Hepatocyte (in vitro differentiated cells): ENCODE data around the gene ALOXE3. TPM values are rescaled to one million over a fixed set of nuclear protein-coding genes. Genes with fewer than 3 reads are reported as not detected.

Source experiments
- DNase-seq: peaks from one replicate; pipeline ENCODE4 v3.0.0-alpha.2; 2016; ENCODE audit warnings: low spot score
- H2AFZ ChIP-seq: fragments of 200-600 bp; sonication (generic); 2 replicates; pipeline ENCODE4 v1.6.0; 2016; ENCODE audit warnings: antibody characterized with exemption, mild to moderate bottlenecking
- H3K27ac ChIP-seq: fragments of 200-600 bp; sonication (generic); 2 replicates; pipeline ENCODE4 v1.5.1; 2016; ENCODE audit warnings: mild to moderate bottlenecking
- H3K27me3 ChIP-seq: fragments of 200-600 bp; sonication (generic); 2 replicates; pipeline ENCODE4 v1.6.1; 2016
- H3K36me3 ChIP-seq: fragments of 200-600 bp; sonication (generic); replicated peaks from 2 replicates; pipeline ENCODE4 v1.5.1; 2016; ENCODE audit warnings: low read depth; ENCODE audit not compliant: insufficient read depth
- H3K4me1 ChIP-seq: fragments of 200-600 bp; sonication (generic); 2 replicates; pipeline ENCODE4 v1.5.1; 2016; ENCODE audit warnings: mild to moderate bottlenecking, moderate library complexity; ENCODE audit not compliant: insufficient read depth
- H3K4me2 ChIP-seq: fragments of 200-600 bp; sonication (generic); 2 replicates; pipeline ENCODE4 v1.6.0; 2016
- H3K4me3 ChIP-seq: fragments of 200-600 bp; sonication (generic); 2 replicates; pipeline ENCODE4 v1.5.1; 2016; ENCODE audit warnings: mild to moderate bottlenecking
- H3K79me2 ChIP-seq: fragments of 200-600 bp; sonication (generic); 2 replicates; pipeline ENCODE4 v1.6.0; 2017; ENCODE audit warnings: mild to moderate bottlenecking
- H3K9me2 ChIP-seq: fragments of 200-600 bp; sonication (generic); replicated peaks from 2 replicates; pipeline ENCODE4 v1.6.0; 2017; ENCODE audit warnings: mild to moderate bottlenecking; ENCODE audit not compliant: insufficient read depth
- H3K9me3 ChIP-seq: fragments of 200-600 bp; sonication (generic); 2 replicates; pipeline ENCODE4 v1.5.1; 2016; ENCODE audit warnings: low read depth, mild to moderate bottlenecking
- H4K20me1 ChIP-seq: fragments of 200-600 bp; sonication (generic); 2 replicates; pipeline ENCODE4 v1.6.0; 2016; ENCODE audit warnings: mild to moderate bottlenecking; ENCODE audit not compliant: insufficient read depth, poor library complexity, severe bottlenecking
- CTCF ChIP-seq: fragments of 200-600 bp; sonication (generic); IDR thresholded peaks from 2 replicates; pipeline ENCODE4 v1.5.1; 2016; ENCODE audit warnings: antibody characterized with exemption, mild to moderate bottlenecking; ENCODE audit not compliant: poor library complexity
- EZH2 ChIP-seq: fragments of 200-600 bp; sonication (generic); IDR thresholded peaks from 2 replicates; pipeline ENCODE4 v1.6.1; 2016; ENCODE audit warnings: antibody characterized with exemption, mild to moderate bottlenecking, borderline replicate concordance
- EZH2phosphoT487 ChIP-seq: fragments of 200-600 bp; sonication (generic); IDR thresholded peaks from one replicate; pipeline ENCODE4 v1.6.1; 2018; ENCODE audit warnings: antibody characterized with exemption, mild to moderate bottlenecking, low read depth, moderate library complexity; ENCODE audit not compliant: unreplicated experiment, severe bottlenecking
- WGBS: methylation state at CpG from one replicate; pipeline ENCODE4 v1.1.6; 2016; ENCODE audit warnings: low lambda C conversion rate; ENCODE audit errors: missing lambda C conversion rate; 5-methylcytosine and 5-hydroxymethylcytosine counted together
- microRNA-seq: library from miRNA; unstranded; fragments of <30 nt; microRNA quantifications from one replicate; pipeline ENCODE4, GENCODE V29; 2017
- polyA plus RNA-seq: library from polyadenylated mRNA; unstranded; fragments of >200 nt; fragmentation: Nextera tagmentation; extraction: Ambion mirVana; gene quantifications from 2 replicates; pipeline ENCODE4 v1.2.1, GENCODE V29; 2016
- small RNA-seq: library from RNA; depleted of rRNA; stranded (forward); fragments of <200 nt; gene quantifications from one replicate; pipeline ENCODE3, GENCODE V24; 2014
- total RNA-seq: library from RNA; depleted of rRNA; stranded (reverse); fragments of >200 nt; gene quantifications from 2 replicates; pipeline ENCODE4 v1.2.3, GENCODE V29; 2014

The ALOXE3 gene
- total and polyA plus RNA-seq, 2 experiments from 2014 or later: 0.77 to 1.5 TPM

- no peak for TF ChIP-seq EZH2
- TF ChIP-seq EZH2phosphoT487: no peak
- TF ChIP-seq CTCF: no peak
- H3K4me2 ChIP-seq: no peak overlapping the region
- no peak overlapping the region for H3K27ac ChIP-seq
- H3K36me3 ChIP-seq: no peaks in the 10 kb centered on the region
- H3K79me2 ChIP-seq: no peaks in the 10 kb centered on the region
- H3K9me2 ChIP-seq: no peaks in the 10 kb centered on the region
- H2AFZ ChIP-seq: no peak overlapping the region
- no peaks in the 10 kb centered on the region for H3K4me1 ChIP-seq
- H3K27me3 ChIP-seq: no peaks in the 10 kb centered on the region
- no peaks in the 10 kb centered on the region for H4K20me1 ChIP-seq
- no peak overlapping the region for H3K4me3 ChIP-seq
- DNase-seq: no peak
- WGBS: 92% methylated on average over 11 of the region's 11 CpGs
- H3K9me3 ChIP-seq: no peaks in the 10 kb centered on the region
These were observed 71.9 kb downstream of the ALOXE3 start for GRCh38 chr17:8046306-8046928.

Small RNAs within 50 kb of the gene (microRNA-seq; reads per million reads assigned to microRNA genes)
- gene MIR4314 (not detected), gene MIR6883 (not detected)

Small RNAs within 50 kb of the gene (small RNA-seq; reads per million reads assigned to genes)
- not detected for gene MIR4314

Other genes starting within 250 kb of the ALOXE3 start
- 65.6 and 75.3 TPM in 2 replicates for gene CHD3, start 229.7 kb downstream of the ALOXE3 start, total RNA-seq
- gene CHD3, start 229.7 kb downstream of the ALOXE3 start, polyA plus RNA-seq: 41.2 and 49.4 TPM in 2 replicates
- 2.9 and 3.5 TPM in 2 replicates for gene RNF227, start 202.2 kb downstream of the ALOXE3 start, total RNA-seq
- gene RNF227, start 202.2 kb downstream of the ALOXE3 start, polyA plus RNA-seq: 2.5 and 4.8 TPM in 2 replicates
- 1.4 and 1.8 TPM in 2 replicates for gene KCNAB3, start 188.7 kb downstream of the ALOXE3 start, total RNA-seq
- gene KCNAB3, start 188.7 kb downstream of the ALOXE3 start, polyA plus RNA-seq: 1.8 and 3.8 TPM in 2 replicates
- gene TRAPPC1, start 186.6 kb downstream of the ALOXE3 start, total RNA-seq: 20.7 and 29.5 TPM in 2 replicates
- 272 and 299 TPM in 2 replicates for gene TRAPPC1, start 186.6 kb downstream of the ALOXE3 start, polyA plus RNA-seq
- gene CNTROB, start 186.3 kb downstream of the ALOXE3 start, total RNA-seq: 19.4 and 21.1 TPM in 2 replicates
- gene CNTROB, start 186.3 kb downstream of the ALOXE3 start, polyA plus RNA-seq: 30.6 and 37.5 TPM in 2 replicates
- not detected in 2 replicates for gene GUCY2D, start 115.9 kb downstream of the ALOXE3 start, total RNA-seq
- 1.6 and 1.9 TPM in 2 replicates for gene GUCY2D, start 115.9 kb downstream of the ALOXE3 start, polyA plus RNA-seq
- gene ALOX15B, start 79.5 kb downstream of the ALOXE3 start, total RNA-seq: 5.7 and 6.7 TPM in 2 replicates
- 26.0 and 26.1 TPM in 2 replicates for gene ALOX15B, start 79.5 kb downstream of the ALOXE3 start, polyA plus RNA-seq
- gene ALOX12B, start 30.8 kb downstream of the ALOXE3 start, total RNA-seq: 0.52 and 2.0 TPM in 2 replicates
- 0.22 and 1.8 TPM in 2 replicates for gene ALOX12B, start 30.8 kb downstream of the ALOXE3 start, polyA plus RNA-seq
- gene HES7, start 5.6 kb upstream of the ALOXE3 start, total RNA-seq: not detected in 2 replicates
- gene HES7, start 5.6 kb upstream of the ALOXE3 start, polyA plus RNA-seq: not detected in 2 replicates
- gene PER1, start 33.9 kb upstream of the ALOXE3 start, total RNA-seq: 35.3 and 36.5 TPM in 2 replicates
- gene PER1, start 33.9 kb upstream of the ALOXE3 start, polyA plus RNA-seq: 107 and 143 TPM in 2 replicates
- gene VAMP2, start 44.4 kb upstream of the ALOXE3 start, total RNA-seq: 8.2 and 8.5 TPM in 2 replicates
- 44.6 and 85.7 TPM in 2 replicates for gene VAMP2, start 44.4 kb upstream of the ALOXE3 start, polyA plus RNA-seq
- gene TMEM107, start 57.9 kb upstream of the ALOXE3 start, total RNA-seq: 21.1 and 25.3 TPM in 2 replicates
- 12.8 and 13.6 TPM in 2 replicates for gene TMEM107, start 57.9 kb upstream of the ALOXE3 start, polyA plus RNA-seq
- gene BORCS6, start 71.7 kb upstream of the ALOXE3 start, total RNA-seq: 9.4 and 10.7 TPM in 2 replicates
- 7.7 and 10.2 TPM in 2 replicates for gene BORCS6, start 71.7 kb upstream of the ALOXE3 start, polyA plus RNA-seq
- gene AURKB, start 92.1 kb upstream of the ALOXE3 start, total RNA-seq: 9.3 and 9.9 TPM in 2 replicates
- 25.3 and 27.5 TPM in 2 replicates for gene AURKB, start 92.1 kb upstream of the ALOXE3 start, polyA plus RNA-seq
- 6.3 and 11.4 TPM in 2 replicates for gene CTC1, start 129.5 kb upstream of the ALOXE3 start, total RNA-seq
- 17.2 and 19.4 TPM in 2 replicates for gene CTC1, start 129.5 kb upstream of the ALOXE3 start, polyA plus RNA-seq
- 10.5 and 18.8 TPM in 2 replicates for gene PFAS, start 130.8 kb upstream of the ALOXE3 start, total RNA-seq
- gene PFAS, start 130.8 kb upstream of the ALOXE3 start, polyA plus RNA-seq: 13.6 and 16.1 TPM in 2 replicates
- 7.9 and 17.6 TPM in 2 replicates for gene RANGRF, start 170.2 kb upstream of the ALOXE3 start, total RNA-seq
- gene RANGRF, start 170.2 kb upstream of the ALOXE3 start, polyA plus RNA-seq: 41.9 and 42.5 TPM in 2 replicates
- 0.52 and 1.6 TPM in 2 replicates for gene SLC25A35, start 176.9 kb upstream of the ALOXE3 start, total RNA-seq
- gene SLC25A35, start 176.9 kb upstream of the ALOXE3 start, polyA plus RNA-seq: 1.9 and 3.0 TPM in 2 replicates
- 0.03 and 0.12 TPM in 2 replicates for gene ARHGEF15, start 191.7 kb upstream of the ALOXE3 start, total RNA-seq
- 0.32 TPM in 1 of 2 replicates, not detected in the other for gene ARHGEF15, start 191.7 kb upstream of the ALOXE3 start, polyA plus RNA-seq
- not detected in 2 replicates for gene ODF4, start 221.3 kb upstream of the ALOXE3 start, total RNA-seq
- not detected in 2 replicates for gene ODF4, start 221.3 kb upstream of the ALOXE3 start, polyA plus RNA-seq